HG03378 (cell line): ENCODE results near the gene PSMC1.
A peak's percentile ranks its signal among the peaks of the same experiment; 100 is the strongest.

Source experiments
- ATAC-seq: cut with Tn5 transposase; IDR thresholded peaks from one replicate; pipeline ENCODE4 v1.9.1; 2021; ENCODE audit warnings: mild to moderate bottlenecking, moderate library complexity; ENCODE audit not compliant: unreplicated experiment

PSMC1 gene

GRCh38 chr14:90275820-90276219 is 19.5 kb downstream of the PSMC1 start:
- no peak for ATAC-seq

- ATAC-seq = no peak
These were observed 20.5 kb downstream of the PSMC1 start for GRCh38 chr14:90276646-90277367.

GRCh38 chr14:90277581-90278198 is 21.3 kb downstream of the PSMC1 start:
- ATAC-seq = no peak

GRCh38 chr14:90278199-90279175 is 22.1 kb downstream of the PSMC1 start:
- no peak for ATAC-seq

GRCh38 chr14:90280096-90280495 is 23.7 kb downstream of the PSMC1 start:
- ATAC-seq = no peak

GRCh38 chr14:90281261-90281660 is 24.9 kb downstream of the PSMC1 start:
- no peak for ATAC-seq

GRCh38 chr14:90281756-90282155 is 25.4 kb downstream of the PSMC1 start:
- ATAC-seq = no peak

GRCh38 chr14:90287791-90288190 is 31.4 kb downstream of the PSMC1 start:
- ATAC-seq = no peak

- ATAC-seq = peak; percentile 73
These were observed 32.5 kb downstream of the PSMC1 start for GRCh38 chr14:90288651-90289355.

GRCh38 chr14:90290337-90291011 is 34.1 kb downstream of the PSMC1 start:
- ATAC-seq = no peak

GRCh38 chr14:90291699-90292098 is 35.3 kb downstream of the PSMC1 start:
- ATAC-seq = no peak

GRCh38 chr14:90293766-90294730 is 37.7 kb downstream of the PSMC1 start:
- ATAC-seq = no peak

GRCh38 chr14:90294872-90295271 is 38.5 kb downstream of the PSMC1 start:
- ATAC-seq = no peak

- no peak for ATAC-seq
These were observed 39.6 kb downstream of the PSMC1 start for GRCh38 chr14:90295870-90296516.

GRCh38 chr14:90296641-90297040 is 40.3 kb downstream of the PSMC1 start:
- no peak for ATAC-seq

GRCh38 chr14:90297876-90298629 is 41.7 kb downstream of the PSMC1 start:
- ATAC-seq = no peak

GRCh38 chr14:90299408-90299807 is 43.1 kb downstream of the PSMC1 start:
- ATAC-seq = no peak

GRCh38 chr14:90300611-90301047 is 44.3 kb downstream of the PSMC1 start:
- ATAC-seq = no peak
